HEK293 (cell line): ENCODE measurements around the gene PLBD2.
A peak's percentile ranks its signal among the peaks of the same experiment; 100 is the strongest.
"Not testable (repeated sequence)": the region's sequence is repeated elsewhere in the genome, so short reads cannot be mapped to it uniquely, and the experiment has no call there.

Experiments
- CTCF ChIA-PET: fragments of 350-600 bp; formaldehyde crosslinking; extraction: SDS; loops from one replicate; lab custom pipeline; 2021; ENCODE audit warnings: antibody characterized with exemption; lab: Yijun Ruan, JAX
- POLR2A ChIA-PET: fragments of 300-600 bp; formaldehyde crosslinking; extraction: SDS; loops from one replicate; lab custom pipeline; 2020; ENCODE audit warnings: antibody characterized with exemption, inconsistent platforms; lab: Yijun Ruan, JAX
- H3K27ac ChIP-seq: fragments of 200-500 bp; sonication (Bioruptor generic); 2 replicates; pipeline ENCODE4 v1.5.1; 2014; ENCODE audit warnings: low read depth, low read length, control low read depth, inconsistent platforms; ENCODE audit errors: extremely low read depth
- H3K36me3 ChIP-seq, 2 experiments: fragments of 200-500 bp in 1 of 2; sonication (Bioruptor generic) in 1 of 2; 1 replicate in 1 of 2; 2 replicates in 1 of 2; pipeline ENCODE4 v1.5.1; 2014 to 2017; ENCODE audit warnings: inconsistent platforms in 2 of 2, low read length in 2 of 2; ENCODE audit not compliant: control insufficient read depth in 2 of 2, insufficient read depth in 1 of 2
- H3K4me1 ChIP-seq: fragments of 200-500 bp; sonication (Bioruptor generic); 2 replicates; pipeline ENCODE4 v1.5.1; 2014; ENCODE audit warnings: mild to moderate bottlenecking, low read length, inconsistent platforms; ENCODE audit not compliant: control insufficient read depth, insufficient read depth
- H3K4me3 ChIP-seq: 2 replicates; pipeline ENCODE4 v1.5.1; 2011; ENCODE audit warnings: low read depth, mild to moderate bottlenecking, control low read depth, low read length, moderate library complexity
- H3K9me3 ChIP-seq: fragments of 200-500 bp; sonication (Bioruptor generic); 2 replicates; pipeline ENCODE4 v1.5.1; 2014; ENCODE audit warnings: low read depth, low read length, inconsistent platforms; ENCODE audit not compliant: control insufficient read depth, insufficient read depth
- PBX3 ChIP-seq: sonication (generic); formaldehyde crosslinking; IDR thresholded peaks from 2 replicates; pipeline ENCODE4 v1.8.1; 2022; ENCODE audit warnings: mild to moderate bottlenecking, moderate library complexity, missing genetic modification reagents
- ZBTB17 ChIP-seq: fragments of 450-650 bp; formaldehyde crosslinking; IDR thresholded peaks from 2 replicates; pipeline ENCODE4 v1.5.1; 2016; ENCODE audit warnings: missing biosample characterization, missing genetic modification characterization
- ZBTB48 ChIP-seq: fragments of 450-650 bp; formaldehyde crosslinking; IDR thresholded peaks from 2 replicates; pipeline ENCODE4 v1.5.1; 2016; ENCODE audit warnings: missing biosample characterization, missing genetic modification characterization
- ZNF146 ChIP-seq: fragments of 450-650 bp; formaldehyde crosslinking; IDR thresholded peaks from 2 replicates; pipeline ENCODE4 v1.5.1; 2016; ENCODE audit warnings: missing biosample characterization, missing genetic modification characterization
- ZNF174 ChIP-seq: fragments of 450-650 bp; formaldehyde crosslinking; IDR thresholded peaks from 2 replicates; pipeline ENCODE4 v1.5.0; 2017; ENCODE audit warnings: missing biosample characterization, mild to moderate bottlenecking, missing genetic modification characterization
- ZNF175 ChIP-seq: fragments of 450-650 bp; formaldehyde crosslinking; IDR thresholded peaks from 2 replicates; pipeline ENCODE4 v1.5.1; 2016; ENCODE audit warnings: missing biosample characterization, missing genetic modification characterization
- ZNF280C ChIP-seq: fragments of 450-650 bp; formaldehyde crosslinking; IDR thresholded peaks from 2 replicates; pipeline ENCODE4 v1.5.1; 2016; ENCODE audit warnings: missing biosample characterization, missing genetic modification characterization
- ZNF302 ChIP-seq: fragments of 450-650 bp; formaldehyde crosslinking; IDR thresholded peaks from 2 replicates; pipeline ENCODE4 v1.5.1; 2016; ENCODE audit warnings: missing biosample characterization, missing genetic modification characterization, low read depth
- ZNF830 ChIP-seq: fragments of 450-650 bp; IDR thresholded peaks from 2 replicates; pipeline ENCODE4 v1.5.0; 2018; ENCODE audit warnings: missing biosample characterization, missing genetic modification characterization, low read depth, mild to moderate bottlenecking, moderate library complexity
- TF ChIP-seq, protein P1 (sequence below): fragments of 450-650 bp; formaldehyde crosslinking; IDR thresholded peaks from 2 replicates; pipeline ENCODE4 v1.5.1; 2016; ENCODE audit warnings: missing biosample characterization, missing genetic modification characterization
- TF ChIP-seq, protein P2 (sequence below): fragments of 450-650 bp; formaldehyde crosslinking; IDR thresholded peaks from 2 replicates; pipeline ENCODE4 v1.5.1; 2016; ENCODE audit warnings: missing biosample characterization, missing genetic modification characterization

PLBD2 gene

DNA sequence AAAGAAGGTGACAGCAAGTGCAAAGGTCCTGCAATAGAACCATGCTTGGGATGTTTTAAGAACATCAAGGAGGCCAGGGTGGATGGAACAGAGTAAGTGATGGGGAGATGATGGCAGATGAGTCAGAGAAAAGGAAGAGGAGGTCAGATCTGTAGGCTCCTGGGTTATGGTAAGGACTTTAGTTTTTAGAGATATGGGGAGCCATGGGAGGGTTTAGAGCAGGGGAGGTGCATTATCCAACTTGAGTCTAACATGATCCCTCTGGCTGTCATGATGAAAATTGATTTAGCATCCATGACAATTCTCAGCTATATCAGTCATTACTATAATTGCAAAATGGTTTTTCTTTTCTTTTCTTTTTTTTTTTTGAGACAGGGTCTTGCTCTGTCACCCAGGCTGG lies 7.3 kb upstream of the PLBD2 start (continued):
- no peak for TF ChIP-seq ZNF280C
- no peak for TF ChIP-seq ZNF302 (tag by site-specific recombination)
- TF ChIP-seq, all 188 proteins: peak for 3

DNA sequence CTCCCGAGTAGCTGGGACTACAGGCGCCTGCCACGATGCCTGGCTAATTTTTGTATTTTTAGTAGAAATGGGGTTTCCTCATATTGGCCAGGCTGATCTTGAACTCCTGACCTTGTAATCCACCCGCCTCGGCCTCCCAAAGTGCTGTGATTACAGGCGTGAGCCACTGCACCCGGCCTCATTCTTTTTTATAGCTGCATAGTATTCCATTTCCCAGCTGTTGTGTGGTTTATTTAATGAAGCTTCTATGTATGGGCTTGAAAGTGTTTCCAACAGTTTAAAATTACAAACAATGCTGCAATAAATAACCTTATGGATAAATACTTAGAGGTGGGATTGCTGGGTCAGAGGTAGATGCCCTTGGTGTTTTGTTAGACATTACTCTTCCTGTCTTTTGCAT lies 4.2 kb upstream of the PLBD2 start:
- CTCF ChIA-PET = interaction anchor here (0.6 to 2.0 kb wide), 3 partner anchors 41 to 1155 kb away, joined by 3 to 6 read pairs (median 4); no protein-coding TSS in a partner anchor
- peak; percentile 75 for TF ChIP-seq ZNF146
- TF ChIP-seq, all 188 proteins: peak for 1; not testable (repeated sequence) for 187
- not testable (repeated sequence) for H3K27ac ChIP-seq, H3K9me3 ChIP-seq, H3K4me1 ChIP-seq, H3K36me3 ChIP-seq, H3K4me3 ChIP-seq
- POLR2A ChIA-PET = interaction anchor here (0.7 kb wide), 1 partner anchor 47 kb away, joined by 3 read pairs; no protein-coding TSS in a partner anchor

DNA sequence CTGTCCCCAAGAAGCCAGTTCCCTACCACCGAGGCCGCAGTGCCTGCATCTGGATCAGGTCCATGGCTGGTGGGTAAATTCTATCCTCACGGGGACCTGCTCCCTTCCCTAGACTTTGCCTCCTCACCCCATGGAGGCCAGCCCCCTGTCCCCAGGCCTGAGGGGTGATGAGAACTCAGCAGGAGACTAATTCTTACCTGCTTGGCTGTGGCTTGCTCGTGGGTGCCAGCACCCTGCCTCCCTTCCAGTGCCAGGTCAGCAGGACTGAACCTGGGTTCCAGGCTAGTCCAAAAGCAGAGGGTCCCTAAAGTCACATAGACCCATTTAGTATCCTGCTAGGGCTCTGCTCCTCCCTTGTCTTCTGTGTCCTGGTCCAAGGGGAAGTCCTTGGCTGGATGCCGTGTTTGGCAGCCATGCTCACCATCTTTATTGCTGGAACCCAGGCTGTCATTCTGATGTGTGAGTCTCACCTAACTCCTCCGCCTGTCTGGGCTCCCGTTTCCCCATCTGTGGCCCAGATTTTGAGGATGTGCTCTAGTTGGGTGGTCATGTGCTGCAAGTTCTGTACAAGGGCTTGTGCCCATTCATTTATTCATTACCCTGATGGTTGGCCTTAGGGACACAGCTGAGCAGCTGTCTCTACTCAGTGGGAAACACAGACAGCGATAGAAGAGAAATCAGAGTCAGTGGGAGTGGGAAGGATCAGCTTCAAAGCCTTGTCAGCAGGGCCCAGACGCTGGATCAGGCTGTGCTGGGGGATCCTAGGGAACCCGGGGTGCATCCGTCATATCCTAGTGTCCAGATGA lies 949 bp downstream of the PLBD2 start:
- H3K27ac ChIP-seq = no peak overlapping the region; the same call in 1 of the 2 replicates
- no peaks in the 10 kb centered on the region for H3K9me3 ChIP-seq
- ChIA-PET POLR2A (interaction anchor here (1.0 kb wide), 1 partner anchor 24 kb away, joined by 9 read pairs; the partner anchor contains the start of gene SLC8B1), CTCF (interaction anchor here (0.6 kb wide), 1 partner anchor 59 kb away, joined by 3 read pairs; no protein-coding TSS in a partner anchor)
- H3K4me3 ChIP-seq = peak overlapping the region; percentile 51
- H3K36me3 ChIP-seq = peaks cover 0 to 3% of the 10 kb centered on the region in 2 experiments; a peak in 2 of 3 replicates
- TF ChIP-seq ZNF830 (tag by site-specific recombination) (no peak), ZBTB48 (tag by site-specific recombination) (peak; percentile 57; the same call in 1 of the 2 replicates), ZBTB17 (peak; percentile 16; the same call in 1 of the 2 replicates), ZNF175 (tag by site-specific recombination) (no peak), PBX3 (no peak), ZNF174 (tag by site-specific recombination) (no peak)
- TF ChIP-seq, protein P1, sequence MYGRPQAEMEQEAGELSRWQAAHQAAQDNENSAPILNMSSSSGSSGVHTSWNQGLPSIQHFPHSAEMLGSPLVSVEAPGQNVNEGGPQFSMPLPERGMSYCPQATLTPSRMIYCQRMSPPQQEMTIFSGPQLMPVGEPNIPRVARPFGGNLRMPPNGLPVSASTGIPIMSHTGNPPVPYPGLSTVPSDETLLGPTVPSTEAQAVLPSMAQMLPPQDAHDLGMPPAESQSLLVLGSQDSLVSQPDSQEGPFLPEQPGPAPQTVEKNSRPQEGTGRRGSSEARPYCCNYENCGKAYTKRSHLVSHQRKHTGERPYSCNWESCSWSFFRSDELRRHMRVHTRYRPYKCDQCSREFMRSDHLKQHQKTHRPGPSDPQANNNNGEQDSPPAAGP (tag by site-specific recombination) = 0 out of 2 replicates have a peak, but pooled peaks have one; percentile 6
- TF ChIP-seq, protein P2, sequence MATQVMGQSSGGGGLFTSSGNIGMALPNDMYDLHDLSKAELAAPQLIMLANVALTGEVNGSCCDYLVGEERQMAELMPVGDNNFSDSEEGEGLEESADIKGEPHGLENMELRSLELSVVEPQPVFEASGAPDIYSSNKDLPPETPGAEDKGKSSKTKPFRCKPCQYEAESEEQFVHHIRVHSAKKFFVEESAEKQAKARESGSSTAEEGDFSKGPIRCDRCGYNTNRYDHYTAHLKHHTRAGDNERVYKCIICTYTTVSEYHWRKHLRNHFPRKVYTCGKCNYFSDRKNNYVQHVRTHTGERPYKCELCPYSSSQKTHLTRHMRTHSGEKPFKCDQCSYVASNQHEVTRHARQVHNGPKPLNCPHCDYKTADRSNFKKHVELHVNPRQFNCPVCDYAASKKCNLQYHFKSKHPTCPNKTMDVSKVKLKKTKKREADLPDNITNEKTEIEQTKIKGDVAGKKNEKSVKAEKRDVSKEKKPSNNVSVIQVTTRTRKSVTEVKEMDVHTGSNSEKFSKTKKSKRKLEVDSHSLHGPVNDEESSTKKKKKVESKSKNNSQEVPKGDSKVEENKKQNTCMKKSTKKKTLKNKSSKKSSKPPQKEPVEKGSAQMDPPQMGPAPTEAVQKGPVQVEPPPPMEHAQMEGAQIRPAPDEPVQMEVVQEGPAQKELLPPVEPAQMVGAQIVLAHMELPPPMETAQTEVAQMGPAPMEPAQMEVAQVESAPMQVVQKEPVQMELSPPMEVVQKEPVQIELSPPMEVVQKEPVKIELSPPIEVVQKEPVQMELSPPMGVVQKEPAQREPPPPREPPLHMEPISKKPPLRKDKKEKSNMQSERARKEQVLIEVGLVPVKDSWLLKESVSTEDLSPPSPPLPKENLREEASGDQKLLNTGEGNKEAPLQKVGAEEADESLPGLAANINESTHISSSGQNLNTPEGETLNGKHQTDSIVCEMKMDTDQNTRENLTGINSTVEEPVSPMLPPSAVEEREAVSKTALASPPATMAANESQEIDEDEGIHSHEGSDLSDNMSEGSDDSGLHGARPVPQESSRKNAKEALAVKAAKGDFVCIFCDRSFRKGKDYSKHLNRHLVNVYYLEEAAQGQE (tag by site-specific recombination) = no peak
- TF ChIP-seq, all 188 proteins: peak for 3
- H3K4me1 ChIP-seq = no peaks in the 10 kb centered on the region
